Neuronal stem cell (in vitro differentiated cells): ENCODE measurements around the gene GNAI2. TPM values are rescaled to one million over a fixed set of nuclear protein-coding genes. Genes with fewer than 3 reads are reported as not detected.
A peak's percentile ranks its signal among the peaks of the same experiment; 100 is the strongest.

Experiments used
- DNase-seq: peaks from one replicate; pipeline ENCODE4 v3.0.0-alpha.2; 2013; ENCODE audit warnings: low spot score
- H2AFZ ChIP-seq: one replicate; pipeline ENCODE4 v1.6.1; 2013; ENCODE audit warnings: mild to moderate bottlenecking, low read length, inconsistent platforms
- H2AK5ac ChIP-seq: 2 replicates; pipeline ENCODE4 v1.6.1; 2013; ENCODE audit warnings: low read depth, mild to moderate bottlenecking, inconsistent platforms, low read length, moderate library complexity, mixed read lengths
- H2BK120ac ChIP-seq: 2 replicates; pipeline ENCODE4 v1.6.1; 2013; ENCODE audit warnings: low read depth, mild to moderate bottlenecking, inconsistent platforms, low read length, moderate library complexity, mixed read lengths
- H2BK12ac ChIP-seq: one replicate; pipeline ENCODE4 v1.6.1; 2013; ENCODE audit warnings: low read length, inconsistent platforms
- H2BK15ac ChIP-seq: 2 replicates; pipeline ENCODE4 v1.6.1; 2013; ENCODE audit warnings: mild to moderate bottlenecking, low read length, inconsistent platforms, mixed read lengths
- H2BK5ac ChIP-seq: one replicate; pipeline ENCODE4 v1.6.1; 2013; ENCODE audit warnings: inconsistent platforms, mild to moderate bottlenecking, low read length, moderate library complexity
- H3K14ac ChIP-seq: one replicate; pipeline ENCODE4 v1.6.1; 2013; ENCODE audit warnings: low read length, inconsistent platforms
- H3K18ac ChIP-seq: 2 replicates; pipeline ENCODE4 v1.6.1; 2013; ENCODE audit warnings: low read length, inconsistent platforms
- H3K23ac ChIP-seq: 2 replicates; pipeline ENCODE4 v1.6.1; 2013; ENCODE audit warnings: low read depth, mild to moderate bottlenecking, mixed read lengths, low read length, inconsistent platforms; ENCODE audit not compliant: poor library complexity
- H3K27ac ChIP-seq: replicated peaks from 3 replicates; pipeline ENCODE4 v1.5.1; 2013; ENCODE audit warnings: low read length, inconsistent platforms
- H3K27me3 ChIP-seq, 3 experiments: 2 replicates each; pipeline ENCODE4 v1.6.1; 2013; ENCODE audit warnings: low read length in 3 of 3, mild to moderate bottlenecking in 2 of 3, inconsistent platforms in 1 of 3, low read depth in 1 of 3, mixed read lengths in 1 of 3, moderate library complexity in 1 of 3; ENCODE audit not compliant: control insufficient read depth in 3 of 3, insufficient read depth in 3 of 3
- H3K36me3 ChIP-seq, 2 donors: replicated peaks in 1 of 2; 2 replicates each; pipeline ENCODE4 v1.6.1; 2013; ENCODE audit warnings: low read length in 2 of 2; ENCODE audit not compliant: control insufficient read depth in 2 of 2, insufficient read depth in 2 of 2
- H3K4ac ChIP-seq: 2 replicates; pipeline ENCODE4 v1.6.1; 2013; ENCODE audit warnings: inconsistent platforms, mild to moderate bottlenecking, low read length, moderate library complexity
- H3K4me1 ChIP-seq, 2 donors: 1 replicate in 1 of 2; 2 replicates in 1 of 2; pipeline ENCODE4 v1.6.1; 2013; ENCODE audit warnings: low read length in 2 of 2, low read depth in 1 of 2; ENCODE audit not compliant: control insufficient read depth in 2 of 2, insufficient read depth in 1 of 2
- H3K4me2 ChIP-seq: one replicate; pipeline ENCODE4 v1.6.1; 2013; ENCODE audit warnings: mild to moderate bottlenecking, low read length, inconsistent platforms; ENCODE audit not compliant: insufficient read depth, poor library complexity, severe bottlenecking
- H3K4me3 ChIP-seq, 2 donors: 2 replicates each; pipeline ENCODE4 v1.5.1; 2013; ENCODE audit warnings: low read length in 2 of 2, mild to moderate bottlenecking in 2 of 2, inconsistent platforms in 1 of 2, moderate library complexity in 1 of 2
- H3K79me1 ChIP-seq: one replicate; pipeline ENCODE4 v1.6.1; 2013; ENCODE audit warnings: low read depth, mild to moderate bottlenecking, inconsistent platforms, low read length, moderate library complexity
- H3K9ac ChIP-seq: one replicate; pipeline ENCODE4 v1.6.1; 2013; ENCODE audit warnings: mild to moderate bottlenecking, low read depth, low read length, inconsistent platforms; ENCODE audit not compliant: poor library complexity
- H3K9me3 ChIP-seq, 2 donors: replicated peaks in 1 of 2; 2 replicates each; pipeline versions ENCODE3 to v1.6.1; 2013; ENCODE audit warnings: low read length in 2 of 2, mild to moderate bottlenecking in 2 of 2, inconsistent platforms in 1 of 2, low read depth in 1 of 2, mixed read lengths in 1 of 2, moderate library complexity in 1 of 2; ENCODE audit not compliant: control insufficient read depth in 2 of 2, insufficient read depth in 1 of 2
- H4K8ac ChIP-seq: one replicate; pipeline ENCODE4 v1.6.1; 2013; ENCODE audit warnings: low read depth, mild to moderate bottlenecking, inconsistent platforms, low read length, moderate library complexity
- H4K91ac ChIP-seq: one replicate; pipeline ENCODE4 v1.6.1; 2013; ENCODE audit warnings: low read length, low read depth, mild to moderate bottlenecking, inconsistent platforms; ENCODE audit not compliant: poor library complexity
- WGBS, 2 donors: extraction: QIAGEN DNeasy Blood & Tissue Kit; methylation state at CpG; one replicate each; pipeline ENCODE4 v1.1.7; 2013; ENCODE audit warnings: missing lambda C conversion rate in 2 of 2, mixed read lengths in 1 of 2; ENCODE audit not compliant: insufficient read length in 2 of 2, insufficient replicate concordance in 1 of 2; ENCODE audit errors: extremely low coverage in 2 of 2; 5-methylcytosine and 5-hydroxymethylcytosine counted together
- small RNA-seq: library from polyadenylated mRNA; stranded (forward); fragments of <200 nt; extraction: miRNeasy Mini kit (QIAGEN cat#:217004); gene quantifications from one replicate; pipeline ENCODE3, GENCODE V24; 2013; ENCODE audit not compliant: insufficient read depth

The GNAI2 gene

GRCh38 chr3:50303013-50303815 lies 67.2 kb downstream of the GNAI2 start, which contains the start of gene HYAL1:
Gene HYAL1 (minus strand): TSS chr3:50303574. CDS start chr3:50302956, 618 bp downstream.
- no CpG with 5 or more reads among the region's 14 CpGs for WGBS, 2 donors
- Histone ChIP-seq H3K9me3 (no peaks in the 10 kb centered on the region), H3K27ac (peak within 1 kb of the TSS; percentile 50), H2BK5ac (peak within 1 kb of the TSS; percentile 88), H3K4ac (peak within 1 kb of the TSS; percentile 72), H2BK12ac (peak within 1 kb of the TSS; percentile 14), H3K23ac (peak within 1 kb of the TSS; percentile 60), H3K79me1 (no peaks in the 10 kb centered on the region), H3K18ac (peak within 1 kb of the TSS; percentile 79), H3K9ac (peak within 1 kb of the TSS; percentile 78), H2BK120ac (no peak within 1 kb of the TSS), H4K8ac (peak within 1 kb of the TSS; percentile 45), H3K14ac (peak within 1 kb of the TSS; percentile 84), H2AK5ac (peak within 1 kb of the TSS; percentile 96), H2BK15ac (peak within 1 kb of the TSS; percentile 69), H2AFZ (no peak within 1 kb of the TSS), H3K4me1 (peaks cover 12 to 14% of the 10 kb centered on the region in 2 donors), H3K36me3 (no peaks in the 10 kb centered on the region), H3K4me2 (no peak within 1 kb of the TSS), H3K4me3 (no peak within 1 kb of the TSS), H3K27me3 (no peaks in the 10 kb centered on the region), H4K91ac (no peak within 1 kb of the TSS)
- DNase-seq = no peak

GRCh38 chr3:50304601-50305000 lies 68.6 kb downstream of the GNAI2 start:
- no peak overlapping the region for H3K27ac ChIP-seq
- no peaks in the 10 kb centered on the region for H3K79me1 ChIP-seq
- no peak overlapping the region for H2BK120ac ChIP-seq
- H3K27me3 ChIP-seq = no peaks in the 10 kb centered on the region
- no peak overlapping the region for H3K9ac ChIP-seq
- no peak overlapping the region for H3K14ac ChIP-seq
- H2AFZ ChIP-seq = no peak overlapping the region
- no peak overlapping the region for H4K91ac ChIP-seq
- H3K4me3 ChIP-seq = no peak overlapping the region
- no peak overlapping the region for H2BK12ac ChIP-seq
- H2AK5ac ChIP-seq = no peak overlapping the region
- peaks cover 2% of the 10 kb centered on the region in 2 donors for H3K36me3 ChIP-seq
- H4K8ac ChIP-seq = no peak overlapping the region
- no peak for DNase-seq
- H2BK5ac ChIP-seq = no peak overlapping the region
- no peak overlapping the region for H2BK15ac ChIP-seq
- peaks cover 0 to 7% of the 10 kb centered on the region in 2 donors for H3K9me3 ChIP-seq
- no peak overlapping the region for H3K4me2 ChIP-seq
- H3K4me1 ChIP-seq = peaks cover 8 to 12% of the 10 kb centered on the region in 2 donors
- H3K23ac ChIP-seq = no peak overlapping the region
- H3K4ac ChIP-seq = no peak overlapping the region
- H3K18ac ChIP-seq = no peak overlapping the region

Small RNA genes within 50 kb of the gene (small RNA-seq; reads per million reads assigned to genes)
- not detected for gene MIR5787
